OCI-LY7 (cell line): Measurements from ENCODE around the gene FBXO11. TPM values are rescaled to one million over a fixed set of nuclear protein-coding genes. Genes with fewer than 3 reads are reported as not detected.
A peak's percentile ranks its signal among the peaks of the same experiment; 100 is the strongest.

Experiments used
- BruUV-seq: library from RNA; stranded (reverse); fragments of 400-500 nt; replicated peaks from 2 replicates; lab custom pipeline; 2021; lab: Mats Ljungman, UMichigan
- CTCF ChIA-PET: fragments of 300-600 bp; sonication (Branson Sonifier 250); formaldehyde crosslinking; loops from one replicate; lab custom pipeline; 2022; ENCODE audit warnings: antibody characterized with exemption; ENCODE audit not compliant: unreplicated experiment; lab: Charles Lee
- POLR2A ChIA-PET: fragments of 300-600 bp; sonication (Branson Sonifier 250); formaldehyde crosslinking; loops from one replicate; lab custom pipeline; 2022; ENCODE audit warnings: antibody characterized with exemption; lab: Charles Lee
- DNase-seq: peaks from one replicate; pipeline ENCODE4 v3.0.0-alpha.2; 2015; ENCODE audit warnings: low spot score
- H2AFZ ChIP-seq: fragments of 200-600 bp; sonication (generic), shearing (Covaris generic); 2 replicates; pipeline ENCODE4 v1.6.1; 2014; ENCODE audit warnings: mild to moderate bottlenecking, antibody characterized with exemption, low read length, moderate library complexity
- H3K27ac ChIP-seq: fragments of 200-600 bp; sonication (generic); 2 replicates; pipeline ENCODE4 v1.5.1; 2014; ENCODE audit warnings: mixed run types, low read depth, mild to moderate bottlenecking, moderate library complexity, low read length, inconsistent platforms; ENCODE audit not compliant: poor library complexity, severe bottlenecking
- H3K36me3 ChIP-seq: fragments of 200-600 bp; sonication (generic); 2 replicates; pipeline ENCODE4 v1.6.1; 2014; ENCODE audit warnings: mild to moderate bottlenecking, antibody characterized with exemption, low read length, moderate library complexity, mixed read lengths; ENCODE audit not compliant: insufficient read depth
- H3K4me1 ChIP-seq: fragments of 200-600 bp; sonication (generic); 2 replicates; pipeline ENCODE4 v1.5.1; 2014; ENCODE audit warnings: mild to moderate bottlenecking, low read length; ENCODE audit not compliant: insufficient read depth, poor library complexity, severe bottlenecking
- H3K4me2 ChIP-seq: fragments of 200-600 bp; sonication (generic); 2 replicates; pipeline ENCODE4 v1.6.1; 2014; ENCODE audit warnings: mild to moderate bottlenecking, low read length
- H3K4me3 ChIP-seq: fragments of 200-600 bp; sonication (generic); 2 replicates; pipeline ENCODE4 v1.5.1; 2014; ENCODE audit warnings: mild to moderate bottlenecking, low read depth, low read length; ENCODE audit not compliant: poor library complexity, severe bottlenecking
- H3K79me2 ChIP-seq: fragments of 200-600 bp; sonication (generic); 2 replicates; pipeline ENCODE4 v1.6.1; 2016; ENCODE audit warnings: low read depth, mild to moderate bottlenecking, low read length, moderate library complexity, mixed read lengths; ENCODE audit not compliant: insufficient read depth
- H3K9me2 ChIP-seq: fragments of 200-600 bp; sonication (generic); 2 replicates; pipeline ENCODE4 v1.6.1; 2016; ENCODE audit warnings: mild to moderate bottlenecking, low read length, mixed read lengths; ENCODE audit not compliant: insufficient read depth
- H3K9me3 ChIP-seq: fragments of 200-600 bp; sonication (generic); 2 replicates; pipeline ENCODE4 v1.6.1; 2014; ENCODE audit warnings: mild to moderate bottlenecking, mixed run types, low read length, mixed read lengths
- H4K20me1 ChIP-seq: fragments of 200-600 bp; sonication (generic); 2 replicates; pipeline ENCODE4 v1.6.1; 2014; ENCODE audit warnings: mild to moderate bottlenecking, antibody characterized with exemption, low read length, moderate library complexity, mixed read lengths; ENCODE audit not compliant: insufficient read depth
- CTCF ChIP-seq: fragments of 200-600 bp; sonication (generic); conservative IDR thresholded peaks from 2 replicates; pipeline ENCODE4 v1.5.1; 2014; ENCODE audit warnings: mild to moderate bottlenecking, antibody characterized with exemption, low read length, moderate library complexity, mixed read lengths
- EZH2phosphoT487 ChIP-seq: fragments of 200-600 bp; sonication (generic); IDR thresholded peaks from 2 replicates; pipeline ENCODE4 v1.6.1; 2018; ENCODE audit warnings: low read depth, borderline replicate concordance, mild to moderate bottlenecking, mixed run types, antibody characterized with exemption, low read length, moderate library complexity, mixed read lengths
- intact Hi-C: fragments of 100-400 bp; cut with micrococcal nuclease; formaldehyde crosslinking; loops from one replicate; pipeline ENCODE4 v1.10.0; 2022; ENCODE audit not compliant: unreplicated experiment
- total RNA-seq, 2 experiments: library from RNA; depleted of rRNA in 1 of 2; stranded (reverse); fragments of >200 nt in 1 of 2; shearing (Covaris generic) in 1 of 2; gene quantifications; 2 replicates each; pipeline ENCODE4 v1.2.3, GENCODE V29; 2014 to 2022

FBXO11 gene
- total RNA-seq, 2 experiments from 2014 or later, result 31.9 to 73.2 TPM

GRCh38 chr2:47744074-47744473 lies 162.2 kb downstream of the FBXO11 start:
- Histone ChIP-seq H3K4me3 (no peak overlapping the region), H3K9me3 (peaks cover 41% of the 10 kb centered on the region), H2AFZ (no peak overlapping the region), H3K4me1 (peaks cover 38% of the 10 kb centered on the region), H3K27ac (no peak overlapping the region), H3K4me2 (no peak overlapping the region), H3K36me3 (peaks cover 96% of the 10 kb centered on the region), H3K9me2 (no peaks in the 10 kb centered on the region), H4K20me1 (no peaks in the 10 kb centered on the region), H3K79me2 (peaks cover 41% of the 10 kb centered on the region; the same call in 1 of the 2 replicates)
- intact Hi-C loops, result no loop called here
- no TSS peak for BruUV-seq
- DNase-seq, result no peak
- ChIA-PET CTCF (interaction anchor here (1.5 to 1.7 kb wide), 2 partner anchors 9 to 24 kb away, joined by 4 read pairs; no protein-coding TSS in a partner anchor), POLR2A (interaction anchor here (0.8 to 2.6 kb wide), 6 partner anchors 9 to 87 kb away, joined by 3 to 10 read pairs (median 4); no protein-coding TSS in a partner anchor)
- TF ChIP-seq CTCF (no peak), EZH2phosphoT487 (no peak)

- peaks cover 96% of the 10 kb centered on the region for H3K36me3 ChIP-seq
- H3K27ac ChIP-seq, result peak overlapping the region; percentile 32
- TF ChIP-seq EZH2phosphoT487, result no peak
- TF ChIP-seq CTCF, result no peak
- peaks cover 63% of the 10 kb centered on the region for H3K4me1 ChIP-seq
- CTCF ChIA-PET, result no interaction called here
- H3K79me2 ChIP-seq, result peaks cover 57% of the 10 kb centered on the region
- no peak overlapping the region for H3K4me3 ChIP-seq
- POLR2A ChIA-PET, result interaction anchor here (0.7 to 2.0 kb wide), 10 partner anchors 9 to 49 kb away, joined by 3 to 13 read pairs (median 3); no protein-coding TSS in a partner anchor
- H2AFZ ChIP-seq, result no peak overlapping the region
- H3K9me2 ChIP-seq, result no peaks in the 10 kb centered on the region
- DNase-seq, result no peak
- peaks cover 17% of the 10 kb centered on the region; the same call in 1 of the 2 replicates for H3K9me3 ChIP-seq
- H4K20me1 ChIP-seq, result no peaks in the 10 kb centered on the region
- no TSS peak for BruUV-seq
- intact Hi-C loops, result no loop called here
- H3K4me2 ChIP-seq, result no peak overlapping the region
Measured at GRCh38 chr2:47741637-47742036, 164.7 kb downstream of the FBXO11 start.

GRCh38 chr2:47741101-47741500 lies 165.2 kb downstream of the FBXO11 start:
- DNase-seq, result no peak
- ChIA-PET POLR2A (interaction anchor here (0.7 to 2.0 kb wide), 11 partner anchors 10 to 85 kb away, joined by 3 to 13 read pairs (median 3); no protein-coding TSS in a partner anchor), CTCF (no interaction called here)
- H3K79me2 ChIP-seq, result peaks cover 62% of the 10 kb centered on the region
- H3K4me3 ChIP-seq, result no peak overlapping the region
- peak overlapping the region; percentile 32 for H3K27ac ChIP-seq
- no peaks in the 10 kb centered on the region for H3K9me2 ChIP-seq
- H3K4me2 ChIP-seq, result no peak overlapping the region
- H2AFZ ChIP-seq, result no peak overlapping the region
- 0 out of 2 replicates have a peak, but pooled peaks cover 14% of the 10 kb centered on the region for H3K9me3 ChIP-seq
- peaks cover 96% of the 10 kb centered on the region for H3K36me3 ChIP-seq
- intact Hi-C loops, result no loop called here
- peaks cover 68% of the 10 kb centered on the region for H3K4me1 ChIP-seq
- no peak for TF ChIP-seq CTCF
- TF ChIP-seq EZH2phosphoT487, result no peak
- BruUV-seq, result no TSS peak
- no peaks in the 10 kb centered on the region for H4K20me1 ChIP-seq
